Bronchial epithelial cell (primary cell): ENCODE measurements around the gene MPRIP. TPM values are rescaled to one million over a fixed set of nuclear protein-coding genes. Genes with fewer than 3 reads are reported as not detected.

Experiments used
- DNase-seq: peaks from one replicate; pipeline ENCODE4 v3.0.0-alpha.2; 2010; ENCODE audit warnings: low read depth
- FAIRE-seq: peaks from 2 replicates; lab custom pipeline; 2011; peaks lifted over from hg19 to GRCh38; lab: Jason Lieb, UNC
- H3K27me3 ChIP-seq: 2 replicates; pipeline ENCODE4 v1.5.1; 2011; ENCODE audit warnings: low read length; ENCODE audit not compliant: control insufficient read depth, insufficient read depth
- H3K36me3 ChIP-seq: 2 replicates; pipeline ENCODE4 v1.5.1; 2011; ENCODE audit warnings: low read length; ENCODE audit not compliant: control insufficient read depth, insufficient read depth
- H3K4me3 ChIP-seq: 2 replicates; pipeline ENCODE4 v1.5.1; 2011; ENCODE audit warnings: mild to moderate bottlenecking, low read depth, low read length, control low read depth
- total RNA-seq: library from RNA; depleted of rRNA; stranded (reverse); fragments of >200 nt; gene quantifications from 2 replicates; pipeline ENCODE4 v1.2.1, GENCODE V29; 2014
- TF ChIP-seq, protein P1 (sequence below): IDR thresholded peaks from 2 replicates; pipeline ENCODE4 v1.5.1; 2011; ENCODE audit warnings: mild to moderate bottlenecking, moderate library complexity, low read length, control low read depth, inconsistent platforms; ENCODE audit not compliant: insufficient read depth, severe bottlenecking

Gene MPRIP
- total RNA-seq, 1 donor from 2014 or later, result 183 TPM

DNA sequence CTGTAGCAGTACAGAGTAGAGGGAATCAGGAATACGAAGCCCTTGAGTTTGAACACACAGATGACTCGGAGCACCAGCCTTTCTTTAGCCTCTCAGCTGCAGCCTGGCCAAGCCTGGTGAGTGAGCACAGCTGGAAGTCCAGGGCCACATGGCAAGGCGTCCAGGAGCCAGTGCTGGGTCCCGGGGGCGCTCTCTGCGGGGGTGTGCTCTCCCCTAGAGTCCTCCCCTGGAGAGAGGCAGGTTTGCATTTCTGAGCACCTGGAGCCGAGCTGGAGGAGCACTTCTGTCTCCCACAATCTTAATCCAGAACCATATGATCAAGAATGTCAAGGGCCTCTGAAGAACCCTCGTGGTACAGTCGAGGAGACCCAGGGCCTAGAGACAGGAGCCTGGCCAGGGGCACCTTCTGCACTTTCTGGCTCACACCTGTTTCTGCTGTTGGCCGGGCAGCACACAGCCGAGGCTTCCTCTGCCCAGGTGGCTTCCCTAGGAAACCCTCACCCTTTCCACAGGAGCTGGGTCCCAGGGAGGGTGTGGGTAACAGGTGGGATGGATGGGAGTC is 85.6 kb downstream of the MPRIP start:
- peaks cover 29% of the 10 kb centered on the region for H3K36me3 ChIP-seq
- FAIRE-seq, result no peak
- DNase-seq, result no peak
- TF ChIP-seq, protein P1, sequence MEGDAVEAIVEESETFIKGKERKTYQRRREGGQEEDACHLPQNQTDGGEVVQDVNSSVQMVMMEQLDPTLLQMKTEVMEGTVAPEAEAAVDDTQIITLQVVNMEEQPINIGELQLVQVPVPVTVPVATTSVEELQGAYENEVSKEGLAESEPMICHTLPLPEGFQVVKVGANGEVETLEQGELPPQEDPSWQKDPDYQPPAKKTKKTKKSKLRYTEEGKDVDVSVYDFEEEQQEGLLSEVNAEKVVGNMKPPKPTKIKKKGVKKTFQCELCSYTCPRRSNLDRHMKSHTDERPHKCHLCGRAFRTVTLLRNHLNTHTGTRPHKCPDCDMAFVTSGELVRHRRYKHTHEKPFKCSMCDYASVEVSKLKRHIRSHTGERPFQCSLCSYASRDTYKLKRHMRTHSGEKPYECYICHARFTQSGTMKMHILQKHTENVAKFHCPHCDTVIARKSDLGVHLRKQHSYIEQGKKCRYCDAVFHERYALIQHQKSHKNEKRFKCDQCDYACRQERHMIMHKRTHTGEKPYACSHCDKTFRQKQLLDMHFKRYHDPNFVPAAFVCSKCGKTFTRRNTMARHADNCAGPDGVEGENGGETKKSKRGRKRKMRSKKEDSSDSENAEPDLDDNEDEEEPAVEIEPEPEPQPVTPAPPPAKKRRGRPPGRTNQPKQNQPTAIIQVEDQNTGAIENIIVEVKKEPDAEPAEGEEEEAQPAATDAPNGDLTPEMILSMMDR, result no peak
- H3K4me3 ChIP-seq, result no peak overlapping the region
- no peaks in the 10 kb centered on the region for H3K27me3 ChIP-seq

GRCh38 chr17:17128476-17129075 is 86.3 kb downstream of the MPRIP start:
- no peaks in the 10 kb centered on the region for H3K27me3 ChIP-seq
- FAIRE-seq (peak; percentile 50), DNase-seq (no peak)
- H3K36me3 ChIP-seq, result peaks cover 31% of the 10 kb centered on the region
- H3K4me3 ChIP-seq, result no peak overlapping the region
- TF ChIP-seq, protein P1, result no peak

DNA sequence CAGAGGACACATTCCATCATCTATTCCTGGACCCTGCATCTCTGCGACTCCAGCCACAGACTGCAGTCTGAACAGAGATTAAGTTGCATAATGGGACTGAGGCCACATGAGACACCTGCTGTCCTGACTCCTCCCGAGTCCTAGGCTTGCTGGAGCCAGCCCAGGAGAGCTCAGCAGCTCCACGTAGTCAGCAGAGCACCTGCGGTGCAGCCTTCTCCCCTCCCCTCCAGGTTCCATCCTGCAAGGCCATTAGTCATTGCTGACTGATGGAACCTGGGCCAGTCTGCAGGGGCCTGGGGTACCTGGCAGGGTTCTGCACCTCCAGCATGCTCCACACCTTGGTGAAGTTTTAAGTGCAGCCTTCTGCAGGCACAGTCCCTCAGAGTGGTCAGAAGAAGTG is 87.2 kb downstream of the MPRIP start:
- TF ChIP-seq, protein P1, result no peak
- no peak for FAIRE-seq
- H3K27me3 ChIP-seq, result no peaks in the 10 kb centered on the region
- no peak overlapping the region for H3K4me3 ChIP-seq
- DNase-seq, result peak; percentile 67
- peaks cover 32% of the 10 kb centered on the region for H3K36me3 ChIP-seq

GRCh38 chr17:17130077-17130844 is 88.0 kb downstream of the MPRIP start:
- H3K36me3 ChIP-seq, result peaks cover 32% of the 10 kb centered on the region
- DNase-seq (no peak), FAIRE-seq (no peak)
- H3K4me3 ChIP-seq, result no peak overlapping the region
- no peaks in the 10 kb centered on the region for H3K27me3 ChIP-seq
- TF ChIP-seq, protein P1, result no peak

GRCh38 chr17:17131839-17132238 is 89.6 kb downstream of the MPRIP start:
- H3K4me3 ChIP-seq, result no peak overlapping the region
- DNase-seq (no peak), FAIRE-seq (no peak)
- peaks cover 40% of the 10 kb centered on the region for H3K36me3 ChIP-seq
- TF ChIP-seq, protein P1, result no peak
- no peaks in the 10 kb centered on the region for H3K27me3 ChIP-seq
